Adrenal gland (tissue), 12 donors: Measurements from ENCODE around the gene NPAS1. TPM values are rescaled to one million over a fixed set of nuclear protein-coding genes. Genes with fewer than 3 reads are reported as not detected.

Experiments used
- DNase-seq, 7 donors: peaks; one replicate each; pipeline ENCODE4 v3.0.0-alpha.2; 2019 to 2020
- H3K27ac ChIP-seq, 5 donors: fragments of 200-600 bp; sonication (generic) in 4 of 5; 1 replicate in 3 of 5; 2 replicates in 2 of 5; pipeline versions ENCODE4 v1.5.1 to v1.8.0; 2016 to 2020; ENCODE audit warnings: mild to moderate bottlenecking in 1 of 5
- H3K27me3 ChIP-seq: fragments of 200-600 bp; 2 replicates; pipeline ENCODE4 v1.8.0; 2021
- H3K36me3 ChIP-seq, 2 donors: fragments of 200-600 bp; replicated peaks in 1 of 2; 1 replicate in 1 of 2; 2 replicates in 1 of 2; pipeline versions ENCODE4 v1.5.1 to v1.8.0; 2018 to 2022
- H3K4me1 ChIP-seq, 2 donors: fragments of 200-600 bp; replicated peaks in 1 of 2; 1 replicate in 1 of 2; 2 replicates in 1 of 2; pipeline versions ENCODE4 v1.5.1 to v1.8.0; 2018 to 2021
- H3K4me3 ChIP-seq, 4 donors: fragments of 200-600 bp; sonication (generic) in 3 of 4; one replicate each; pipeline ENCODE4 v1.5.1; 2016 to 2018
- H3K9me3 ChIP-seq, 3 donors: fragments of 200-600 bp; sonication (generic) in 1 of 3; replicated peaks in 1 of 3; 1 replicate in 2 of 3; 2 replicates in 1 of 3; pipeline versions ENCODE4 v1.5.1 to v1.8.0; 2016 to 2021
- CTCF ChIP-seq, 6 experiments: fragments of 450-650 bp in 4 of 6; fragments of 200-600 bp in 2 of 6; sonication (generic) in 1 of 6; IDR thresholded peaks; 1 replicate in 5 of 6; 2 replicates in 1 of 6; pipeline versions ENCODE4 v1.5.1 to v1.8.0; 2016 to 2021; ENCODE audit warnings: antibody characterized with exemption in 6 of 6, mild to moderate bottlenecking in 2 of 6, moderate library complexity in 1 of 6
- POLR2A ChIP-seq, 2 donors: fragments of 450-650 bp; IDR thresholded peaks; one replicate each; pipeline ENCODE4 v1.6.1; 2017; ENCODE audit warnings: antibody characterized with exemption in 2 of 2, mild to moderate bottlenecking in 2 of 2, moderate library complexity in 1 of 2
- WGBS, 4 donors: extraction: QIAGEN DNeasy Blood & Tissue Kit in 2 of 4; methylation state at CpG; one replicate each; pipeline versions ENCODE4 v1.1.5 to v1.1.7; 2013 to 2017; 5-methylcytosine and 5-hydroxymethylcytosine counted together
- intact Hi-C, 2 donors: fragments of 100-400 bp; cut with DNase I; formaldehyde crosslinking; loops; one replicate each; pipeline versions ENCODE4 v1.14.1 to v1.15.0; 2022 to 2023
- polyA plus RNA-seq, 3 donors: library from polyadenylated mRNA; stranded (reverse); fragments of 200-250 nt in 2 of 3; fragments of 350-450 nt in 1 of 3; fragmentation: Illumina TruSeq in 1 of 3; extraction: RNeasy Lipid Tissue Mini Kit (QIAGEN cat#74804) in 1 of 3; gene quantifications; one replicate each; pipeline ENCODE4 v1.2.3, GENCODE V29; 2013 to 2014
- total RNA-seq, 9 donors: library from RNA; depleted of rRNA in 4 of 9; stranded (reverse); fragments of >200 nt in 4 of 9; fragments of 120-200 nt in 1 of 9; fragmentation: NEBNext Ultra II Directional in 1 of 9; extraction: Animal tissue kit (Norgen Biotek cat#: 25700) in 1 of 9; gene quantifications; one replicate each; pipeline versions ENCODE4 v1.1.0 to v1.2.4, GENCODE V29; 2013 to 2023
- donor health status: healthy with polysubstance abuse.
- donor health status: Bipolar disorder and iron deficiency.
- donor health status: DM: yes; HTN: yes; CAD: no.
- donor health status: DM: no; HTN: no; CAD: no.
- donor health status: DM: no; HTN: no; CAD: no.
- donor health status: DM: yes; HTN: yes; CAD: no.

Gene NPAS1
- total and polyA plus RNA-seq, 12 donors: 0.28 to 3.5 (median 0.84) TPM; not detected in 3

- peaks cover 0 to 8% of the 10 kb centered on the region in 2 donors for H3K4me1 ChIP-seq
- H3K9me3 ChIP-seq: no peaks in the 10 kb centered on the region
- no peak overlapping the region for H3K27ac ChIP-seq
- TF ChIP-seq CTCF (IDR thresholded peaks at IDR 0.05) (no peak), POLR2A (IDR thresholded peaks at IDR 0.05) (no peak)
- 92 to 98% (median 96%) methylated on average over 5 of the region's 5 CpGs for WGBS, 4 donors
- DNase-seq: no peak
- H3K36me3 ChIP-seq: peaks cover 0 to 95% of the 10 kb centered on the region in 2 donors
- no peak overlapping the region for H3K4me3 ChIP-seq
- intact Hi-C loops: loop anchor here (5.0 kb wide), 2 partner anchors 35 to 45 kb away; no protein-coding TSS in a partner anchor
- H3K27me3 ChIP-seq: no peaks in the 10 kb centered on the region
Measured at GRCh38 chr19:47082493-47082892, 62.9 kb downstream of the NPAS1 start.

- H3K4me1 ChIP-seq: peaks cover 0 to under 1% of the 10 kb centered on the region in 2 donors
- H3K27ac ChIP-seq: peak overlapping the region in 3 of 5 donors; percentile 26 to 72 (median 71)
- peak in 6 of 7 donors; percentile 45 to 79 (median 60) for DNase-seq
- no peaks in the 10 kb centered on the region for H3K9me3 ChIP-seq
- peaks cover 0 to 100% of the 10 kb centered on the region in 2 donors for H3K36me3 ChIP-seq
- TF ChIP-seq POLR2A (IDR thresholded peaks at IDR 0.05) (no peak), CTCF (IDR thresholded peaks at IDR 0.05) (no peak)
- intact Hi-C loops: loop anchor here (5.0 kb wide), 2 partner anchors 32 to 42 kb away; no protein-coding TSS in a partner anchor
- no peak overlapping the region for H3K4me3 ChIP-seq
- no peaks in the 10 kb centered on the region for H3K27me3 ChIP-seq
- 60 to 74% (median 68%) methylated on average over 21 to 24 of the region's 24 CpGs for WGBS, 4 donors
Measured at GRCh38 chr19:47084879-47085439, 65.3 kb downstream of the NPAS1 start.

- peaks cover 0 to 98% of the 10 kb centered on the region in 2 donors for H3K36me3 ChIP-seq
- DNase-seq: no peak
- no peak overlapping the region for H3K4me3 ChIP-seq
- H3K9me3 ChIP-seq: no peaks in the 10 kb centered on the region
- no peaks in the 10 kb centered on the region for H3K4me1 ChIP-seq
- intact Hi-C loops: no loop called here
- WGBS, 4 donors: 95 to 98% (median 96%) methylated on average over 17 of the region's 17 CpGs
- H3K27ac ChIP-seq: no peak overlapping the region
- no peak for TF ChIP-seq POLR2A (IDR thresholded peaks at IDR 0.05)
- no peak for TF ChIP-seq CTCF (IDR thresholded peaks at IDR 0.05)
- H3K27me3 ChIP-seq: no peaks in the 10 kb centered on the region
Measured at GRCh38 chr19:47086280-47086679, 66.6 kb downstream of the NPAS1 start.

- intact Hi-C loops: no loop called here
- H3K4me1 ChIP-seq: peaks cover 0 to 13% of the 10 kb centered on the region in 2 donors
- 92 to 95% (median 93%) methylated on average over 18 to 21 of the region's 21 CpGs for WGBS, 4 donors
- H3K27me3 ChIP-seq: no peaks in the 10 kb centered on the region
- no peak overlapping the region for H3K27ac ChIP-seq
- TF ChIP-seq POLR2A (IDR thresholded peaks at IDR 0.05): no peak
- TF ChIP-seq CTCF (IDR thresholded peaks at IDR 0.05): no peak
- no peak overlapping the region for H3K4me3 ChIP-seq
- H3K9me3 ChIP-seq: no peaks in the 10 kb centered on the region
- peaks cover 0 to 89% of the 10 kb centered on the region in 2 donors for H3K36me3 ChIP-seq
- DNase-seq: no peak
Measured at GRCh38 chr19:47089767-47090350, 70.2 kb downstream of the NPAS1 start.
